SK-N-SH treated with all-trans-retinoic acid at 6 μM for 48 hours (cell line): Measurements from ENCODE around the gene CDK15.
"Not testable (repeated sequence)": the region's sequence is repeated elsewhere in the genome, so short reads cannot be mapped to it uniquely, and the experiment has no call there.

Experiments
- ATAC-seq: fragments of 200-7000 bp; cut with Tn5 transposase; 3 replicates; pipeline ENCODE4 v1.9.1; 2020; ENCODE audit warnings: mild to moderate bottlenecking, moderate library complexity
- ARNTL ChIP-seq: fragments of 450-650 bp; formaldehyde crosslinking; IDR thresholded peaks from 2 replicates; pipeline ENCODE4 v1.5.0; 2020; ENCODE audit warnings: low read depth, mild to moderate bottlenecking, moderate library complexity, borderline replicate concordance
- BACH2 ChIP-seq: fragments of 250-450 bp; sonication (Bioruptor Pico); IDR thresholded peaks from 2 replicates; pipeline ENCODE4 v1.9.0; 2021; ENCODE audit warnings: mild to moderate bottlenecking, borderline replicate concordance
- CREB5 ChIP-seq: fragments of 250-450 bp; sonication (Bioruptor Pico); IDR thresholded peaks from 2 replicates; pipeline ENCODE4 v1.5.1; 2020; ENCODE audit warnings: low read depth, mild to moderate bottlenecking, moderate library complexity
- CSDC2 ChIP-seq: fragments of 250-450 bp; sonication (Bioruptor Pico); IDR thresholded peaks from 2 replicates; pipeline ENCODE4 v1.5.0; 2020; ENCODE audit warnings: mild to moderate bottlenecking, moderate library complexity
- ESRRG ChIP-seq: fragments of 250-450 bp; sonication (Bioruptor Pico); IDR thresholded peaks from 2 replicates; pipeline ENCODE4 v1.6.1; 2021; ENCODE audit warnings: mild to moderate bottlenecking
- GLIS3 ChIP-seq: fragments of 250-450 bp; sonication (Bioruptor Pico); IDR thresholded peaks from 2 replicates; pipeline ENCODE4 v1.5.0; 2020; ENCODE audit warnings: mild to moderate bottlenecking, moderate library complexity
- ISL1 ChIP-seq: fragments of 250-450 bp; sonication (Bioruptor Pico); IDR thresholded peaks from 2 replicates; pipeline ENCODE4 v2.1.2; 2022; ENCODE audit warnings: mild to moderate bottlenecking, moderate library complexity
- OSR1 ChIP-seq: fragments of 250-450 bp; sonication (Bioruptor Pico); IDR thresholded peaks from 2 replicates; pipeline ENCODE4 v1.8.0; 2022; ENCODE audit warnings: moderate library complexity, mild to moderate bottlenecking, inconsistent platforms
- PATZ1 ChIP-seq: fragments of 250-450 bp; sonication (Bioruptor Pico); IDR thresholded peaks from 2 replicates; pipeline ENCODE4 v1.8.0; 2020; ENCODE audit warnings: mild to moderate bottlenecking, moderate library complexity, borderline replicate concordance
- PPARA ChIP-seq: fragments of 250-450 bp; sonication (Bioruptor Pico); IDR thresholded peaks from 2 replicates; pipeline ENCODE4 v1.5.0; 2020; ENCODE audit warnings: mild to moderate bottlenecking, borderline replicate concordance
- RARB ChIP-seq: fragments of 250-450 bp; sonication (Bioruptor Pico); IDR thresholded peaks from 2 replicates; pipeline ENCODE4 v1.8.0; 2021; ENCODE audit warnings: mild to moderate bottlenecking, moderate library complexity
- SNAI2 ChIP-seq: fragments of 250-450 bp; sonication (Bioruptor Pico); IDR thresholded peaks from 2 replicates; pipeline ENCODE4 v1.5.0; 2020; ENCODE audit warnings: mild to moderate bottlenecking, moderate library complexity
- TCF4 ChIP-seq: fragments of 250-450 bp; sonication (Bioruptor Pico); IDR thresholded peaks from 2 replicates; pipeline ENCODE4 v1.8.0; 2021; ENCODE audit warnings: mild to moderate bottlenecking, moderate library complexity, borderline replicate concordance
- TSHZ2 ChIP-seq: fragments of 250-450 bp; sonication (Bioruptor Pico); IDR thresholded peaks from 2 replicates; pipeline ENCODE4 v1.5.0; 2020; ENCODE audit warnings: mild to moderate bottlenecking, moderate library complexity
- ZC3H10 ChIP-seq: fragments of 250-450 bp; sonication (Bioruptor Pico); IDR thresholded peaks from 2 replicates; pipeline ENCODE4 v1.5.1; 2021; ENCODE audit warnings: mild to moderate bottlenecking, moderate library complexity
- ZFP3 ChIP-seq: fragments of 250-450 bp; sonication (Bioruptor Pico); IDR thresholded peaks from 2 replicates; pipeline ENCODE4 v1.5.0; 2020; ENCODE audit warnings: mild to moderate bottlenecking, moderate library complexity
- ZFP30 ChIP-seq: fragments of 450-650 bp; formaldehyde crosslinking; IDR thresholded peaks from 2 replicates; pipeline ENCODE4 v1.5.0; 2022; ENCODE audit warnings: mild to moderate bottlenecking, moderate library complexity
- ZNF70 ChIP-seq: fragments of 450-650 bp; formaldehyde crosslinking; IDR thresholded peaks from 2 replicates; pipeline ENCODE4 v1.5.0; 2020; ENCODE audit warnings: mild to moderate bottlenecking, moderate library complexity
- ZNF8 ChIP-seq: fragments of 450-650 bp; formaldehyde crosslinking; IDR thresholded peaks from 2 replicates; pipeline ENCODE4 v1.5.0; 2020; ENCODE audit warnings: mild to moderate bottlenecking, moderate library complexity
- TF ChIP-seq, protein P1 (sequence below): fragments of 250-450 bp; sonication (Bioruptor Pico); IDR thresholded peaks from 2 replicates; pipeline ENCODE4 v1.5.1; 2021; ENCODE audit warnings: mild to moderate bottlenecking, moderate library complexity

The CDK15 gene

DNA sequence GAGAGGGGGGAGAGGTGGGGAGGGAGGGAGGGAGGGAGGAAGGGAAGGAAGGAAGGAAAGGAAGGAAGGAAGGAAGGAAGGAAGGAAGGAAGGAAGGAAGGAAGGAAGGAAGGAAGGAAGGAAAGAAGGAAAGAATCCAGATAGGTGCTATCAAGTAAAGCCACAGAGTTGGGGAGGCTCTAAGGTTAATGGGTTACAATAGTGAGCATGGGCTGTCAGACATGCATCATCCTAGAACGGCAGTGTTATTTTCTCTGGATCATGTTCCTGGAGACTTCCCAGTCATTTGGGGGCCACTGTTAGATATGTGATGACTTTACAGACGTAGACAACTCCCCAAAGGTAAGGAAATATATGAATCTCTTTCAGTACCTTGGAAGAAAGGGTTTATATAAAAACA lies 31.1 kb downstream of the CDK15 start:
- ATAC-seq: no peak

GRCh38 chr2:201837824-201838431 lies 31.6 kb downstream of the CDK15 start:
- no peak for ATAC-seq
- no peak for TF ChIP-seq RARB
- TF ChIP-seq ISL1 (CRISPR knock-in tag): no peak
- TF ChIP-seq CSDC2 (CRISPR knock-in tag): no peak
- no peak for TF ChIP-seq ZFP30 (CRISPR knock-in tag)
- TF ChIP-seq OSR1: no peak
- no peak for TF ChIP-seq SNAI2 (CRISPR knock-in tag)
- TF ChIP-seq PATZ1: no peak
- no peak for TF ChIP-seq TCF4 (CRISPR knock-in tag)
- TF ChIP-seq ZNF8 (CRISPR knock-in tag): no peak

More for the DNA sequence above, 31.1 kb downstream of the CDK15 start:
- TF ChIP-seq GLIS3 (CRISPR knock-in tag): no peak

DNA sequence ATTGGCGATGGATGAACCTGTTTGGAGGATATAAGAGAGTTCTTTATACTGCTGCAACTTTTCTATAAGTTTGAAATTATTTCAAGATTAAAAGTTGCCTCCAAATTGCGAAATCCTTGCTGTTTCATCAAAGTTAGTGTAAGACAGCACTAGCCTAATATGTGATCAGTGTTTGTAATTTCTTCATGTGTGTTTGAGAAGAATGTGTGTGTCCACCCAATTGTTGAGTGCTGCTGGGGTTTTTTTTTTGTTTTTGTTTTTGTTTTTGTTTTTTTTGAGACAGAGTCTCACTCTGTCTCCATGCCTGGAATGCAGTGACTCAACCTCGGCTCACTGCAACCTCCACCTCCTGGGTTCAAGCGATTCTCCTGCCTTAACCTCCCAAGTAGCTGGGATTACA lies 33.4 kb downstream of the CDK15 start:
- no peak for ATAC-seq

DNA sequence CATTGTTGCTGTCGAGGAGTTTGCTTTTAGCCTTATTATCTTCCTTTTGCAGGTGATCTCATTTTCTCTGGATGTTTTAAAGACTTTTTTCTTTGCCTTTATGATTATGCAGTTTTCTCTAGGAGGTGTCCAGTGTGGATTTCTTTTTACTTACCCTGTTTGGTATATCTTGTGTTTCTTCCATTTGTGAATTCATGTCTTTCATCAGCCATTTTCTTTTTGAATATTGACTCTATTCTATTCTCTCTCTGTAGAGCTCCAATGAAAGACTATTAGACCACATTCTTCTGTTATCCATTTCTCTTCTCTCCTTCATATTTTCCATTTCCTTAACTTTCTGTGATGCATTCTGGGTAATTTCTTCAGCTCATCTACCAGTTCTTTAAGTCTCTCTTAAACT lies 34.4 kb downstream of the CDK15 start:
- TF ChIP-seq GLIS3 (CRISPR knock-in tag) (no peak), SNAI2 (CRISPR knock-in tag) (no peak), ZC3H10 (CRISPR knock-in tag) (no peak), ZFP3 (CRISPR knock-in tag) (no peak), CREB5 (CRISPR knock-in tag) (no peak), ESRRG (no peak), TCF4 (CRISPR knock-in tag) (no peak), PATZ1 (no peak), TSHZ2 (CRISPR knock-in tag) (no peak), OSR1 (no peak), BACH2 (CRISPR knock-in tag) (no peak)
- no peak for ATAC-seq

More for the DNA sequence above, 33.4 kb downstream of the CDK15 start:
- TF ChIP-seq RARB (no peak), GLIS3 (CRISPR knock-in tag) (no peak), ARNTL (CRISPR knock-in tag) (no peak), ZC3H10 (CRISPR knock-in tag) (no peak), CSDC2 (CRISPR knock-in tag) (no peak), ZNF70 (no peak), SNAI2 (CRISPR knock-in tag) (no peak)
- TF ChIP-seq, all 23 proteins: peak for 0

GRCh38 chr2:201842131-201842860 lies 36.0 kb downstream of the CDK15 start:
- TF ChIP-seq PPARA (no peak), OSR1 (no peak), PATZ1 (no peak), ESRRG (no peak), ZC3H10 (CRISPR knock-in tag) (no peak), CREB5 (CRISPR knock-in tag) (no peak), TCF4 (CRISPR knock-in tag) (no peak)
- TF ChIP-seq, protein P1, sequence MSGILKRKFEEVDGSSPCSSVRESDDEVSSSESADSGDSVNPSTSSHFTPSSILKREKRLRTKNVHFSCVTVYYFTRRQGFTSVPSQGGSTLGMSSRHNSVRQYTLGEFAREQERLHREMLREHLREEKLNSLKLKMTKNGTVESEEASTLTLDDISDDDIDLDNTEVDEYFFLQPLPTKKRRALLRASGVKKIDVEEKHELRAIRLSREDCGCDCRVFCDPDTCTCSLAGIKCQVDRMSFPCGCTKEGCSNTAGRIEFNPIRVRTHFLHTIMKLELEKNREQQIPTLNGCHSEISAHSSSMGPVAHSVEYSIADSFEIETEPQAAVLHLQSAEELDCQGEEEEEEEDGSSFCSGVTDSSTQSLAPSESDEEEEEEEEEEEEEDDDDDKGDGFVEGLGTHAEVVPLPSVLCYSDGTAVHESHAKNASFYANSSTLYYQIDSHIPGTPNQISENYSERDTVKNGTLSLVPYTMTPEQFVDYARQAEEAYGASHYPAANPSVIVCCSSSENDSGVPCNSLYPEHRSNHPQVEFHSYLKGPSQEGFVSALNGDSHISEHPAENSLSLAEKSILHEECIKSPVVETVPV (CRISPR knock-in tag): no peak
- ATAC-seq: no peak

DNA sequence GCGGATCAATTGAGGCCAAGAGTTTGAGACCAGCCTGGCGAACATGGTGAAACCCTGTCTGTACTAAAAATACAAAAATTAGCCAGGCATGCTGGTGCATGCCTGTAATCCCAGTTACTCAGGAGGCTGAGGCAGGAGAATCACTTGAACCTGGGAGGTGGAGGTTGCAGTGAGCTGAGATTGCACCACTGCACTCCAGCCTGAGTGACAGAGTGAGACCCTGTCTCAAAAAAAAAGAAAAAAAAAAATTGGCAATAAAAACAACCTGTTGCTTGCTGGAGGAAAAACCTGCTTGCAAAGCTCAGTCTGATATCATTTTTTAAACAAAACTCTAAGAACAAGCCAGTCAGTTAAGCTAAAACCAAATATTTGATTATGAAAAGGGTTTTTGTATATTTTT lies 38.6 kb downstream of the CDK15 start:
- not testable (repeated sequence) for ATAC-seq
